K562 (cell line): ENCODE data around the gene ST6GALNAC3. TPM values are rescaled to one million over a fixed set of nuclear protein-coding genes. Genes with fewer than 3 reads are reported as not detected.

Experiments
- ATAC-seq: fragments of 200-7000 bp; cut with Tn5 transposase; 3 replicates; pipeline ENCODE4 v1.9.1; 2020; ENCODE audit warnings: moderate library complexity
- BruUV-seq: library from RNA; stranded (reverse); fragments of 400-500 nt; replicated peaks from 2 replicates; lab custom pipeline; 2021; lab: Mats Ljungman, UMichigan
- CTCF ChIA-PET: fragments of 300-600 bp; formaldehyde crosslinking; extraction: SDS; loops from one replicate; lab custom pipeline; 2021; ENCODE audit warnings: low intra/inter-chr PET ratio; lab: Yijun Ruan, JAX
- POLR2A ChIA-PET: fragments of 300-600, 350-650 bp; sonication (Branson Sonifier 250); formaldehyde crosslinking; extraction: SDS; loops from one replicate; lab custom pipeline; 2021; ENCODE audit warnings: antibody characterized with exemption, inconsistent platforms; lab: Yijun Ruan, JAX
- DNase-seq, 4 experiments: peaks; one replicate each; pipeline versions ENCODE4 v3.0.0 to v3.0.0-alpha.2; 2011 to 2018; ENCODE audit warnings: low spot score in 3 of 4, mixed read lengths in 3 of 4; ENCODE audit errors: extremely low read depth in 1 of 4
- FAIRE-seq: peaks from 2 replicates; lab custom pipeline; 2011; peaks lifted over from hg19 to GRCh38; lab: Jason Lieb, UNC
- H2AFZ ChIP-seq: 2 replicates; pipeline ENCODE4 v1.6.0; 2011; ENCODE audit warnings: low read depth, low read length, control low read depth, inconsistent platforms
- H3K27ac ChIP-seq: fragments of 200-600 bp; 3 replicates; pipeline ENCODE4 v1.8.0; 2011; ENCODE audit warnings: low read depth, mild to moderate bottlenecking, control low read depth, inconsistent platforms, low read length, moderate library complexity, mixed read lengths; ENCODE audit errors: extremely low read depth
- H3K27me3 ChIP-seq, 2 experiments: fragments of 300-600 bp in 1 of 2; 2 replicates in 1 of 2; 3 replicates in 1 of 2; pipeline versions ENCODE4 v1.6.0 to v1.8.0; 2011; ENCODE audit warnings: inconsistent platforms in 2 of 2, low read length in 2 of 2, mild to moderate bottlenecking in 1 of 2, mixed read lengths in 1 of 2, moderate library complexity in 1 of 2; ENCODE audit not compliant: control insufficient read depth in 2 of 2, insufficient read depth in 2 of 2
- H3K36me3 ChIP-seq: fragments of 300-600 bp; 3 replicates; pipeline ENCODE4 v1.8.0; 2011; ENCODE audit warnings: mild to moderate bottlenecking, low read length, inconsistent platforms; ENCODE audit not compliant: control insufficient read depth, insufficient read depth
- H3K4me1 ChIP-seq, 2 experiments: fragments of 200-600 bp in 1 of 2; replicated peaks in 1 of 2; 2 replicates in 1 of 2; 3 replicates in 1 of 2; pipeline versions ENCODE4 v1.5.1 to v1.8.0; 2011; ENCODE audit warnings: inconsistent platforms in 2 of 2, low read length in 2 of 2, mild to moderate bottlenecking in 1 of 2, mixed read lengths in 1 of 2, moderate library complexity in 1 of 2; ENCODE audit not compliant: control insufficient read depth in 2 of 2, insufficient read depth in 2 of 2
- H3K4me2 ChIP-seq: 2 replicates; pipeline ENCODE4 v1.6.1; 2011; ENCODE audit warnings: low read length, control low read depth, inconsistent platforms, mixed read lengths; ENCODE audit not compliant: insufficient read depth
- H3K4me3 ChIP-seq: fragments of 200-600 bp; sonication (generic), shearing (Covaris generic); 2 replicates; pipeline ENCODE4 v1.5.1; 2016; ENCODE audit warnings: control low read depth, inconsistent platforms
- H3K79me2 ChIP-seq: fragments of 200-600 bp; 3 replicates; pipeline ENCODE4 v1.8.0; 2011; ENCODE audit warnings: low read length, inconsistent platforms; ENCODE audit not compliant: control insufficient read depth, insufficient read depth
- H3K9ac ChIP-seq, 2 experiments: 2 replicates each; pipeline versions ENCODE4 v1.6.0 to v1.6.1; 2011; ENCODE audit warnings: low read depth in 2 of 2, low read length in 2 of 2, control low read depth in 1 of 2, inconsistent platforms in 1 of 2, mild to moderate bottlenecking in 1 of 2, mixed read lengths in 1 of 2; ENCODE audit not compliant: insufficient read depth in 1 of 2
- H3K9me1 ChIP-seq: one replicate; pipeline ENCODE4 v1.6.0; 2011; ENCODE audit warnings: inconsistent platforms, mild to moderate bottlenecking, low read length, moderate library complexity; ENCODE audit not compliant: control insufficient read depth, insufficient read depth
- H3K9me3 ChIP-seq: replicated peaks from 2 replicates; pipeline ENCODE4 v1.5.1; 2011; ENCODE audit warnings: low read depth, low read length, inconsistent platforms; ENCODE audit not compliant: control insufficient read depth, insufficient read depth
- H4K20me1 ChIP-seq: replicated peaks from 2 replicates; pipeline ENCODE4 v1.6.1; 2011; ENCODE audit warnings: low read length, inconsistent platforms, mixed read lengths; ENCODE audit not compliant: control insufficient read depth, insufficient read depth
- HDAC3 ChIP-seq: fragments of 450-650 bp; IDR thresholded peaks from 2 replicates; pipeline ENCODE4 v1.6.1; 2018; ENCODE audit warnings: borderline replicate concordance, mild to moderate bottlenecking, moderate library complexity; ENCODE audit not compliant: partially characterized antibody
- NELFE ChIP-seq: IDR thresholded peaks from 2 replicates; pipeline ENCODE4 v1.6.1; 2011; ENCODE audit warnings: mild to moderate bottlenecking; ENCODE audit not compliant: insufficient read depth, insufficient read length
- NFYB ChIP-seq: IDR thresholded peaks from 2 replicates; pipeline ENCODE4 v1.6.1; 2011; ENCODE audit warnings: mild to moderate bottlenecking, moderate library complexity; ENCODE audit not compliant: insufficient read length; ENCODE audit errors: extremely low read depth
- PHB2 ChIP-seq: fragments of 450-650 bp; IDR thresholded peaks from 2 replicates; pipeline ENCODE4 v1.6.1; 2017; ENCODE audit warnings: low read depth
- PYGO2 ChIP-seq: fragments of 450-650 bp; IDR thresholded peaks from 2 replicates; pipeline ENCODE4 v1.6.1; 2016; ENCODE audit warnings: mild to moderate bottlenecking, missing genetic modification characterization, moderate library complexity, missing compliant biosample characterization
- SMAD2 ChIP-seq: fragments of 150-350 bp; IDR thresholded peaks from 2 replicates; pipeline ENCODE4 v1.6.1; 2014; ENCODE audit warnings: low read depth, mild to moderate bottlenecking, low read length
- XRCC5 ChIP-seq: fragments of 200-400 bp; formaldehyde crosslinking; IDR thresholded peaks from 2 replicates; pipeline ENCODE4 v1.6.1; 2017; ENCODE audit warnings: low read depth, mild to moderate bottlenecking, low read length
- YY1 ChIP-seq, 3 experiments: IDR thresholded peaks; 2 replicates each; pipeline ENCODE4 v1.6.1; 2011; ENCODE audit warnings: low read length in 2 of 3, mild to moderate bottlenecking in 2 of 3, moderate library complexity in 2 of 3, borderline replicate concordance in 1 of 3, control low read depth in 1 of 3, low read depth in 1 of 3; ENCODE audit not compliant: insufficient read depth in 3 of 3, insufficient replicate concordance in 2 of 3, control insufficient read depth in 1 of 3, insufficient read length in 1 of 3; ENCODE audit errors: extremely low read depth in 1 of 3
- ZNF121 ChIP-seq: sonication (generic); formaldehyde crosslinking; conservative IDR thresholded peaks from 2 replicates; pipeline ENCODE4 v1.8.0; 2022; ENCODE audit warnings: missing genetic modification reagents
- ZNF165 ChIP-seq: fragments of 250-450 bp; sonication (Bioruptor Pico); IDR thresholded peaks from 2 replicates; pipeline ENCODE4 v1.4.0; 2020; ENCODE audit warnings: borderline replicate concordance
- ZNF696 ChIP-seq: fragments of 250-450 bp; sonication (Bioruptor Pico); conservative IDR thresholded peaks from 2 replicates; pipeline ENCODE4 v1.4.0; 2020; ENCODE audit warnings: mild to moderate bottlenecking, moderate library complexity
- WGBS: fragments of 100-300 bp; shearing (Covaris generic); methylation state at CpG from one replicate; pipeline ENCODE4 v1.1.6; 2016; ENCODE audit warnings: low coverage, mixed read lengths; ENCODE audit not compliant: insufficient coverage; ENCODE audit errors: missing lambda C conversion rate; 5-methylcytosine and 5-hydroxymethylcytosine counted together
- in situ Hi-C: fragments of 300-500 bp; cut with MboI; formaldehyde crosslinking; loops from 4 replicates; pipeline ENCODE4 v1.15.0; 2018; ENCODE audit warnings: inconsistent platforms, mixed read lengths
- intact Hi-C: fragments of 100-400 bp; cut with micrococcal nuclease; formaldehyde crosslinking; loops from 2 replicates; pipeline ENCODE4 v1.14.2; 2022
- polyA plus RNA-seq, 8 experiments: library from polyadenylated mRNA; depleted of rRNA in 4 of 8; stranded (reverse) in 5 of 8; unstranded in 3 of 8; fragments of >200 nt; fragmentation: Nextera tagmentation in 2 of 8; fragmentation: Illumina TruSeq in 1 of 8; extraction: Ambion mirVana in 2 of 8; extraction: Trizol in 1 of 8; gene quantifications; 2 replicates each; pipeline versions ENCODE4 v1.2.1 to v1.2.3, GENCODE V29; 2011 to 2014; ENCODE audit warnings: inconsistent platforms in 1 of 8, missing spikeins in 1 of 8
- total RNA-seq, 7 experiments: library from RNA; depleted of rRNA in 6 of 7; stranded (reverse); fragments of >200 nt in 6 of 7; fragmentation: Illumina TruSeq in 2 of 7; extraction: Trizol in 2 of 7; gene quantifications; 2 replicates each; pipeline versions ENCODE4 v1.2.1 to v1.2.3, GENCODE V29; 2011 to 2021; ENCODE audit warnings: low replicate concordance in 1 of 7
- TF ChIP-seq, protein P1 (sequence below): fragments of 450-650 bp; IDR thresholded peaks from 2 replicates; pipeline ENCODE4 v1.6.1; 2018; ENCODE audit warnings: mild to moderate bottlenecking, low read depth; ENCODE audit not compliant: partially characterized antibody
- TF ChIP-seq, protein P2 (sequence below): sonication (generic); formaldehyde crosslinking; IDR thresholded peaks from 2 replicates; pipeline ENCODE4 v1.8.0; 2022; ENCODE audit warnings: mild to moderate bottlenecking, missing genetic modification reagents, borderline replicate concordance
- TF ChIP-seq, protein P3 (sequence below): fragments of 250-450 bp; sonication (Bioruptor Pico); IDR thresholded peaks from 2 replicates; pipeline ENCODE4 v1.4.0; 2020
- TF ChIP-seq, protein P4 (sequence below), 2 experiments: fragments of 450-650 bp in 1 of 2; sonication (generic) in 1 of 2; formaldehyde crosslinking in 1 of 2; IDR thresholded peaks in 1 of 2; conservative IDR thresholded peaks in 1 of 2; 2 replicates each; pipeline versions ENCODE4 v1.6.1 to v1.8.1; 2016 to 2023; ENCODE audit warnings: mild to moderate bottlenecking in 2 of 2, moderate library complexity in 2 of 2, inconsistent platforms in 1 of 2, missing genetic modification reagents in 1 of 2

Gene ST6GALNAC3
- total and polyA plus RNA-seq, 9 of the 15 experiments (the other 6 are each of a cell fraction or from before 2014, with no cell fraction given): 0.04 to 0.29 (median 0.18) TPM; not detected in 6

DNA sequence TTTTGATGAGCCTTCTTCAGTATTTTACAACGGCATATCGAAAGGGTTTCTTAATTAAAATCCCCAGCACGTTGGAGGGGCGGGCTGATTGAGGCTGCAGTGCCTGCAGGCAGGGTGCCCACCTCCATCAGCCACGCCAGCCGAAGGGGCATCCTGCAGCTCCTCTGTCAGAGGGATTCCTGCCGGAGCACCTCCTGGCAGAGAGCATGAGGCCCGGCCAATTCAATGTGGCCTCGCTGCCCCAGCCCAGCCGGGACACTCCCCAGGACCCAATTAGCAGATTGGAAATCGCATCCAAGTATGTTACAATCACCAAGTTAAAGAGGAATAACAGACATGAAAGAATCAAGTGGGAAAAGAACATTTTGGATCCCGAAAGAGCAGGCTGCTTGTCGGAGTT lies 216.6 kb downstream of the ST6GALNAC3 start (continued):
- no peak for TF ChIP-seq YY1 (IDR thresholded peaks at IDR 0.05; ENCODE audit: borderline replicate concordance in 1 of 3, control insufficient read depth in 1 of 3, extremely low read depth in 1 of 3, insufficient read depth in 3 of 3, insufficient read length in 1 of 3, insufficient replicate concordance in 2 of 3, low read depth in 1 of 3, low read length in 2 of 3)
- no peak for TF ChIP-seq ZNF121 (CRISPR knock-in tag)
- no peak for TF ChIP-seq SMAD2
- TF ChIP-seq, protein P1, sequence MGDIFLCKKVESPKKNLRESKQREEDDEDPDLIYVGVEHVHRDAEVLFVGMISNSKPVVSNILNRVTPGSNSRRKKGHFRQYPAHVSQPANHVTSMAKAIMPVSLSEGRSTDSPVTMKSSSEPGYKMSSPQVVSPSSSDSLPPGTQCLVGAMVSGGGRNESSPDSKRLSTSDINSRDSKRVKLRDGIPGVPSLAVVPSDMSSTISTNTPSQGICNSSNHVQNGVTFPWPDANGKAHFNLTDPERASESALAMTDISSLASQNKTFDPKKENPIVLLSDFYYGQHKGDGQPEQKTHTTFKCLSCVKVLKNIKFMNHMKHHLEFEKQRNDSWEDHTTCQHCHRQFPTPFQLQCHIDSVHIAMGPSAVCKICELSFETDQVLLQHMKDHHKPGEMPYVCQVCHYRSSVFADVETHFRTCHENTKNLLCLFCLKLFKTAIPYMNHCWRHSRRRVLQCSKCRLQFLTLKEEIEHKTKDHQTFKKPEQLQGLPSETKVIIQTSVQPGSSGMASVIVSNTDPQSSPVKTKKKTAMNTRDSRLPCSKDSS: no peak
- TF ChIP-seq NELFE: no peak
- no peak for TF ChIP-seq ZNF696 (CRISPR knock-in tag)
- no peak for TF ChIP-seq HDAC3
- TF ChIP-seq PHB2: no peak
- TF ChIP-seq XRCC5: no peak

DNA sequence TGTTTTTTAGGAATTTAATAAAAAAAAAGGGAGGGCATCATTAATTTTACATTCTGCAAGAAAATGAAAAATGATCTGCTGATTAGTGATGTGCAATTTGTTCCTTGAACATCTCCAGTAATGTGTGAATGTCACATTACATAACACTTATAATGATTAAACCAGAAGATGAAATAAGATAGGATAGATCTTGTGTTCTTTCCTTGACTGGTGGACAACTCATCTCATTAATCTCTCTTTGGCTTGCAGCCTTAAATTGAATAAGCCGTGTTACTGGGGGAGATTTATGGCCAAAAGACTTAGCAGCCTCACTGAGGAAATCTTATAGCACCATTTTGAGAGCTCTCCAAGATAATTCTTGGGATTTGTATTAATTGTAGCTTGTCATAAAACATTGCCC lies 217.2 kb downstream of the ST6GALNAC3 start:
- ATAC-seq (no peak), DNase-seq (no peak), FAIRE-seq (no peak)
- Histone ChIP-seq H4K20me1 (no peaks in the 10 kb centered on the region), H3K9me3 (no peaks in the 10 kb centered on the region), H3K36me3 (no peaks in the 10 kb centered on the region), H3K9me1 (no peaks in the 10 kb centered on the region), H3K9ac (no peak overlapping the region), H3K79me2 (no peaks in the 10 kb centered on the region), H3K27ac (no peak overlapping the region), H2AFZ (no peak overlapping the region), H3K4me2 (no peak overlapping the region), H3K4me1 (no peaks in the 10 kb centered on the region), H3K27me3 (no peaks in the 10 kb centered on the region), H3K4me3 (no peak overlapping the region)
- 0% methylated on average over 1 of the region's 1 CpG for WGBS
- ChIA-PET CTCF (no interaction called here), POLR2A (no interaction called here)
- BruUV-seq: no TSS peak
- intact Hi-C loops (no loop called here), in situ Hi-C loops (no loop called here)
- TF ChIP-seq, protein P2, sequence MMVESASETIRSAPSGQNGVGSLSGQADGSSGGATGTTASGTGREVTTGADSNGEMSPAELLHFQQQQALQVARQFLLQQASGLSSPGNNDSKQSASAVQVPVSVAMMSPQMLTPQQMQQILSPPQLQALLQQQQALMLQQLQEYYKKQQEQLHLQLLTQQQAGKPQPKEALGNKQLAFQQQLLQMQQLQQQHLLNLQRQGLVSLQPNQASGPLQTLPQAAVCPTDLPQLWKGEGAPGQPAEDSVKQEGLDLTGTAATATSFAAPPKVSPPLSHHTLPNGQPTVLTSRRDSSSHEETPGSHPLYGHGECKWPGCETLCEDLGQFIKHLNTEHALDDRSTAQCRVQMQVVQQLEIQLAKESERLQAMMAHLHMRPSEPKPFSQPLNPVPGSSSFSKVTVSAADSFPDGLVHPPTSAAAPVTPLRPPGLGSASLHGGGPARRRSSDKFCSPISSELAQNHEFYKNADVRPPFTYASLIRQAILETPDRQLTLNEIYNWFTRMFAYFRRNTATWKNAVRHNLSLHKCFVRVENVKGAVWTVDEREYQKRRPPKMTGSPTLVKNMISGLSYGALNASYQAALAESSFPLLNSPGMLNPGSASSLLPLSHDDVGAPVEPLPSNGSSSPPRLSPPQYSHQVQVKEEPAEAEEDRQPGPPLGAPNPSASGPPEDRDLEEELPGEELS (CRISPR knock-in tag): no peak
- no peak for TF ChIP-seq PYGO2 (tag)
- TF ChIP-seq, protein P3, sequence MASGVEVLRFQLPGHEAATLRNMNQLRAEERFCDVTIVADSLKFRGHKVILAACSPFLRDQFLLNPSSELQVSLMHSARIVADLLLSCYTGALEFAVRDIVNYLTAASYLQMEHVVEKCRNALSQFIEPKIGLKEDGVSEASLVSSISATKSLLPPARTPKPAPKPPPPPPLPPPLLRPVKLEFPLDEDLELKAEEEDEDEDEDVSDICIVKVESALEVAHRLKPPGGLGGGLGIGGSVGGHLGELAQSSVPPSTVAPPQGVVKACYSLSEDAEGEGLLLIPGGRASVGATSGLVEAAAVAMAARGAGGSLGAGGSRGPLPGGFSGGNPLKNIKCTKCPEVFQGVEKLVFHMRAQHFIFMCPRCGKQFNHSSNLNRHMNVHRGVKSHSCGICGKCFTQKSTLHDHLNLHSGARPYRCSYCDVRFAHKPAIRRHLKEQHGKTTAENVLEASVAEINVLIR: no peak
- no peak for TF ChIP-seq ZNF165 (CRISPR knock-in tag)
- no peak for TF ChIP-seq NFYB
- TF ChIP-seq, protein P4, sequence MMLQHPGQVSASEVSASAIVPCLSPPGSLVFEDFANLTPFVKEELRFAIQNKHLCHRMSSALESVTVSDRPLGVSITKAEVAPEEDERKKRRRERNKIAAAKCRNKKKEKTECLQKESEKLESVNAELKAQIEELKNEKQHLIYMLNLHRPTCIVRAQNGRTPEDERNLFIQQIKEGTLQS (IDR thresholded peaks at IDR 0.05): no peak
- TF ChIP-seq, protein P4 (CRISPR knock-in tag; conservative IDR thresholded peaks at IDR 0.05): no peak
